HepG2 (cell line): ENCODE data around the gene PEX14. TPM values are rescaled to one million over a fixed set of nuclear protein-coding genes. Genes with fewer than 3 reads are reported as not detected.

Experiments used
- ATAC-seq: fragments of 200-7000 bp; cut with Tn5 transposase; 3 replicates; pipeline ENCODE4 v1.9.1; 2020; ENCODE audit warnings: mild to moderate bottlenecking, moderate library complexity
- BruUV-seq: library from RNA; stranded (reverse); fragments of 400-500 nt; replicated peaks from 2 replicates; lab custom pipeline; 2021; lab: Mats Ljungman, UMichigan
- CTCF ChIA-PET: fragments of 300-600 bp; formaldehyde crosslinking; extraction: SDS; loops from one replicate; lab custom pipeline; 2021; ENCODE audit warnings: low total read pairs, inconsistent platforms, low intra/inter-chr PET ratio; lab: Yijun Ruan, JAX
- POLR2A ChIA-PET: fragments of 350-600 bp; sonication (Branson Sonifier 250); formaldehyde crosslinking; loops from one replicate; lab custom pipeline; 2020; ENCODE audit warnings: antibody characterized with exemption, inconsistent platforms; lab: Yijun Ruan, JAX
- DNase-seq: peaks from one replicate; pipeline ENCODE4 v3.0.0-alpha.2; 2015; ENCODE audit warnings: low spot score
- FAIRE-seq: peaks from 3 replicates; lab custom pipeline; 2011; peaks lifted over from hg19 to GRCh38; lab: Jason Lieb, UNC
- H2AFZ ChIP-seq: one replicate; pipeline ENCODE4 v1.6.1; 2011; ENCODE audit warnings: low read length, inconsistent platforms
- H3K27ac ChIP-seq: fragments of 300-600 bp; 3 replicates; pipeline ENCODE4 v1.8.0; 2011; ENCODE audit warnings: mixed run types, mild to moderate bottlenecking, mixed read lengths, low read length, inconsistent platforms; ENCODE audit not compliant: insufficient read depth; ENCODE audit errors: extremely low read length
- H3K27me3 ChIP-seq, 2 experiments: fragments of 200-600 bp in 1 of 2; 2 replicates in 1 of 2; 3 replicates in 1 of 2; pipeline versions ENCODE4 v1.6.0 to v1.8.0; 2011; ENCODE audit warnings: low read length in 2 of 2, mild to moderate bottlenecking in 2 of 2, moderate library complexity in 2 of 2, inconsistent platforms in 1 of 2; ENCODE audit not compliant: insufficient read depth in 2 of 2, control insufficient read depth in 1 of 2
- H3K36me3 ChIP-seq, 2 experiments: fragments of 200-600 bp in 1 of 2; replicated peaks in 1 of 2; 2 replicates in 1 of 2; 3 replicates in 1 of 2; pipeline versions ENCODE4 v1.5.1 to v1.8.0; 2011; ENCODE audit warnings: low read length in 2 of 2, inconsistent platforms in 1 of 2; ENCODE audit not compliant: insufficient read depth in 2 of 2, control insufficient read depth in 1 of 2
- H3K4me1 ChIP-seq: 2 replicates; pipeline ENCODE4 v1.5.1; 2012; ENCODE audit warnings: low read length, inconsistent platforms; ENCODE audit not compliant: insufficient read depth
- H3K4me2 ChIP-seq: 2 replicates; pipeline ENCODE4 v1.6.0; 2011; ENCODE audit warnings: low read depth, low read length, inconsistent platforms
- H3K4me3 ChIP-seq, 3 experiments: fragments of 200-600 bp in 1 of 3; sonication (generic), shearing (Covaris generic) in 1 of 3; replicated peaks in 1 of 3; 2 replicates each; pipeline ENCODE4 v1.5.1; 2011 to 2016; ENCODE audit warnings: low read length in 3 of 3, inconsistent platforms in 2 of 3, low read depth in 2 of 3, mild to moderate bottlenecking in 2 of 3, control low read depth in 1 of 3, mixed read lengths in 1 of 3; ENCODE audit not compliant: insufficient read depth in 1 of 3
- H3K79me2 ChIP-seq: one replicate; pipeline ENCODE4 v1.6.1; 2011; ENCODE audit warnings: low read length, inconsistent platforms; ENCODE audit not compliant: insufficient read depth
- H3K9ac ChIP-seq: 2 replicates; pipeline ENCODE4 v1.6.0; 2011; ENCODE audit warnings: mild to moderate bottlenecking, low read depth, low read length, inconsistent platforms; ENCODE audit not compliant: insufficient read depth
- H3K9me3 ChIP-seq: 2 replicates; pipeline ENCODE4 v1.5.1; 2012; ENCODE audit warnings: mild to moderate bottlenecking, low read length
- H4K20me1 ChIP-seq: 2 replicates; pipeline ENCODE4 v1.6.0; 2011; ENCODE audit warnings: inconsistent platforms, mild to moderate bottlenecking, low read length, moderate library complexity; ENCODE audit not compliant: insufficient read depth
- AGO2 ChIP-seq: fragments of 200-400 bp; formaldehyde crosslinking; optimal IDR thresholded peaks from 2 replicates; pipeline ENCODE3; 2017; ENCODE audit warnings: mild to moderate bottlenecking, low read depth, low read length, moderate library complexity
- EHMT2 ChIP-seq: fragments of 200-600 bp; sonication (generic); IDR thresholded peaks from 2 replicates; pipeline ENCODE4 v1.7.0; 2017; ENCODE audit warnings: antibody characterized with exemption, low read depth, low read length, borderline replicate concordance
- MED1 ChIP-seq: sonication (generic); formaldehyde crosslinking; IDR thresholded peaks from 2 replicates; pipeline ENCODE4 v1.4.0; 2020; ENCODE audit warnings: missing genetic modification reagents
- MYPOP ChIP-seq: sonication (generic); formaldehyde crosslinking; IDR thresholded peaks from 2 replicates; pipeline ENCODE4 v1.8.1; 2023; ENCODE audit warnings: mild to moderate bottlenecking, moderate library complexity, missing genetic modification reagents
- PHF8 ChIP-seq: sonication (generic); formaldehyde crosslinking; IDR thresholded peaks from 2 replicates; pipeline ENCODE4 v1.5.0; 2020; ENCODE audit warnings: missing genetic modification reagents
- RELA ChIP-seq: sonication (generic); formaldehyde crosslinking; IDR thresholded peaks from 2 replicates; pipeline ENCODE4 v1.4.0; 2020; ENCODE audit warnings: missing genetic modification reagents
- SNAI1 ChIP-seq: sonication (generic); formaldehyde crosslinking; IDR thresholded peaks from 2 replicates; pipeline ENCODE4 v1.5.0; 2020; ENCODE audit warnings: mild to moderate bottlenecking, missing genetic modification reagents, borderline replicate concordance
- TCF7L2 ChIP-seq: IDR thresholded peaks from 2 replicates; pipeline ENCODE4 v1.6.1; 2011; ENCODE audit warnings: mild to moderate bottlenecking, low read depth, low read length, moderate library complexity
- ZBTB42 ChIP-seq: sonication (generic); formaldehyde crosslinking; IDR thresholded peaks from 2 replicates; pipeline ENCODE4 v1.5.0; 2020; ENCODE audit warnings: mild to moderate bottlenecking, missing genetic modification reagents
- ZNF567 ChIP-seq: sonication (generic); formaldehyde crosslinking; IDR thresholded peaks from 2 replicates; pipeline ENCODE4 v1.8.1; 2023; ENCODE audit warnings: mild to moderate bottlenecking, missing genetic modification reagents, borderline replicate concordance
- ZSCAN22 ChIP-seq: sonication (generic); formaldehyde crosslinking; IDR thresholded peaks from 2 replicates; pipeline ENCODE4 v1.4.0; 2020; ENCODE audit warnings: mild to moderate bottlenecking, missing genetic modification reagents
- WGBS: methylation state at CpG from one replicate; pipeline ENCODE4 v1.1.6; 2017; ENCODE audit warnings: low lambda C conversion rate; 5-methylcytosine and 5-hydroxymethylcytosine counted together
- in situ Hi-C: cut with HindIII; loops from 2 replicates; pipeline ENCODE4 v1.10.0; 2017; ENCODE audit warnings: low pct_unique_long_range_greater_than_20kb; ENCODE audit not compliant: extremely low pct_ligation_motif_present
- intact Hi-C: fragments of 100-400 bp; cut with micrococcal nuclease; formaldehyde crosslinking; loops from one replicate; pipeline ENCODE4 v1.10.0; 2022; ENCODE audit not compliant: unreplicated experiment
- polyA plus RNA-seq, 8 experiments: library from polyadenylated mRNA; depleted of rRNA in 3 of 8; stranded (reverse) in 7 of 8; unstranded in 1 of 8; fragments of >200 nt; fragmentation: Illumina TruSeq in 4 of 8; extraction: Trizol in 4 of 8; gene quantifications; 2 replicates each; pipeline versions ENCODE4 v1.2.1 to v1.2.3, GENCODE V29; 2011 to 2016; ENCODE audit warnings: low read depth in 4 of 8, missing spikeins in 1 of 8, mixed read lengths in 1 of 8; ENCODE audit not compliant: insufficient read depth in 1 of 8
- total RNA-seq, 5 experiments: library from RNA; depleted of rRNA; stranded (reverse); fragments of >200 nt; fragmentation: Illumina TruSeq; extraction: Trizol; gene quantifications; 2 replicates each; pipeline ENCODE4 v1.2.3, GENCODE V29; 2016; ENCODE audit warnings: low read depth in 1 of 5
- TF ChIP-seq, protein P1 (sequence below): sonication (generic); formaldehyde crosslinking; IDR thresholded peaks from 2 replicates; pipeline ENCODE4 v1.8.1; 2022; ENCODE audit warnings: mild to moderate bottlenecking, missing genetic modification reagents
- TF ChIP-seq, protein P2 (sequence below): sonication (generic); formaldehyde crosslinking; IDR thresholded peaks from 2 replicates; pipeline ENCODE4 v1.5.1; 2020; ENCODE audit warnings: missing genetic modification reagents, mild to moderate bottlenecking, borderline replicate concordance

Gene PEX14
- total and polyA plus RNA-seq, 2 of the 13 experiments (the other 11 are each of a cell fraction or from before 2014, with no cell fraction given): 6.5 to 9.9 TPM

- no peak for ATAC-seq
- BruUV-seq: no TSS peak
- Histone ChIP-seq H3K27ac (peak overlapping the region; percentile 22), H4K20me1 (peaks cover 21% of the 10 kb centered on the region), H3K4me3 (no peak overlapping the region), H3K36me3 (no peaks in the 10 kb centered on the region), H2AFZ (no peak overlapping the region), H3K79me2 (peaks cover 22% of the 10 kb centered on the region), H3K27me3 (no peaks in the 10 kb centered on the region), H3K9ac (no peak overlapping the region), H3K4me1 (peaks cover 56% of the 10 kb centered on the region), H3K4me2 (no peak overlapping the region), H3K9me3 (no peaks in the 10 kb centered on the region)
- 87% methylated on average over 8 of the region's 8 CpGs for WGBS
- CTCF ChIA-PET: no interaction called here
- intact Hi-C loops: loop anchor here (10.0 kb wide), 2 partner anchors 78 to 108 kb away; no protein-coding TSS in a partner anchor
- FAIRE-seq: no peak
- DNase-seq: no peak
- POLR2A ChIA-PET: no interaction called here
- in situ Hi-C loops: no loop called here
- TF ChIP-seq, protein P1, sequence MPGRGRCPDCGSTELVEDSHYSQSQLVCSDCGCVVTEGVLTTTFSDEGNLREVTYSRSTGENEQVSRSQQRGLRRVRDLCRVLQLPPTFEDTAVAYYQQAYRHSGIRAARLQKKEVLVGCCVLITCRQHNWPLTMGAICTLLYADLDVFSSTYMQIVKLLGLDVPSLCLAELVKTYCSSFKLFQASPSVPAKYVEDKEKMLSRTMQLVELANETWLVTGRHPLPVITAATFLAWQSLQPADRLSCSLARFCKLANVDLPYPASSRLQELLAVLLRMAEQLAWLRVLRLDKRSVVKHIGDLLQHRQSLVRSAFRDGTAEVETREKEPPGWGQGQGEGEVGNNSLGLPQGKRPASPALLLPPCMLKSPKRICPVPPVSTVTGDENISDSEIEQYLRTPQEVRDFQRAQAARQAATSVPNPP (CRISPR knock-in tag): no peak
- TF ChIP-seq ZBTB42 (CRISPR knock-in tag) (no peak), RELA (CRISPR knock-in tag) (no peak), PHF8 (CRISPR knock-in tag) (no peak), SNAI1 (CRISPR knock-in tag) (no peak), ZNF567 (CRISPR knock-in tag) (no peak), TCF7L2 (no peak), ZSCAN22 (CRISPR knock-in tag) (no peak), EHMT2 (no peak), MED1 (CRISPR knock-in tag) (no peak), AGO2 (no peak), MYPOP (CRISPR knock-in tag) (no peak)
- TF ChIP-seq, protein P2, sequence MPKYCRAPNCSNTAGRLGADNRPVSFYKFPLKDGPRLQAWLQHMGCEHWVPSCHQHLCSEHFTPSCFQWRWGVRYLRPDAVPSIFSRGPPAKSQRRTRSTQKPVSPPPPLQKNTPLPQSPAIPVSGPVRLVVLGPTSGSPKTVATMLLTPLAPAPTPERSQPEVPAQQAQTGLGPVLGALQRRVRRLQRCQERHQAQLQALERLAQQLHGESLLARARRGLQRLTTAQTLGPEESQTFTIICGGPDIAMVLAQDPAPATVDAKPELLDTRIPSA (CRISPR knock-in tag): no peak
These were observed 42.4 kb downstream of the PEX14 start for GRCh38 chr1:10516925-10517676.
